NCI-H2227 (cell line): Measurements from ENCODE around the gene RFX7.
"Not testable (repeated sequence)": the region's sequence is repeated elsewhere in the genome, so short reads cannot be mapped to it uniquely, and the experiment has no call there.

Source experiments
- DNase-seq: peaks from one replicate; lab custom pipeline; 2025; ENCODE audit not compliant: unreplicated experiment; lab: John Stamatoyannopoulos, UW

RFX7 gene

GRCh38 chr15:56207711-56208110, 36.0 kb downstream of the RFX7 start:
- DNase-seq = no peak

DNA sequence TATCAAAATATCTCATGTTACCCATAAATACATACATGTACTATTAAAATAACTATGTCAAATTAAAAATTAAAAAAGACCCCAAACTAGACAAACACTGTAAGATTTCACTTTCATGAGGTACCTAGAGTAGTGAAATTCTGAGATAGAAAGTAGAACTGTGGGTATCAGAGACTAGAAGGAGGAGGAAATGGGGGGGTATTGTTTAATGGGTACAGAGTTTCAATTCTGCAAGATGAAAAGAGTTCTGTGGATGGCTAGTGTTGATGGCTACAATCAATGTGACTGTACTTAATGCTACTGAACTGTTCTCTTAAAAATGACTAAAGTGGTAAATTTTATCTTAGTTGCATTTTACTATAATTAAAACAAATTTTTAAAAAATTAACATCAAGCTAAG, 36.6 kb downstream of the RFX7 start:
- DNase-seq = no peak

DNA sequence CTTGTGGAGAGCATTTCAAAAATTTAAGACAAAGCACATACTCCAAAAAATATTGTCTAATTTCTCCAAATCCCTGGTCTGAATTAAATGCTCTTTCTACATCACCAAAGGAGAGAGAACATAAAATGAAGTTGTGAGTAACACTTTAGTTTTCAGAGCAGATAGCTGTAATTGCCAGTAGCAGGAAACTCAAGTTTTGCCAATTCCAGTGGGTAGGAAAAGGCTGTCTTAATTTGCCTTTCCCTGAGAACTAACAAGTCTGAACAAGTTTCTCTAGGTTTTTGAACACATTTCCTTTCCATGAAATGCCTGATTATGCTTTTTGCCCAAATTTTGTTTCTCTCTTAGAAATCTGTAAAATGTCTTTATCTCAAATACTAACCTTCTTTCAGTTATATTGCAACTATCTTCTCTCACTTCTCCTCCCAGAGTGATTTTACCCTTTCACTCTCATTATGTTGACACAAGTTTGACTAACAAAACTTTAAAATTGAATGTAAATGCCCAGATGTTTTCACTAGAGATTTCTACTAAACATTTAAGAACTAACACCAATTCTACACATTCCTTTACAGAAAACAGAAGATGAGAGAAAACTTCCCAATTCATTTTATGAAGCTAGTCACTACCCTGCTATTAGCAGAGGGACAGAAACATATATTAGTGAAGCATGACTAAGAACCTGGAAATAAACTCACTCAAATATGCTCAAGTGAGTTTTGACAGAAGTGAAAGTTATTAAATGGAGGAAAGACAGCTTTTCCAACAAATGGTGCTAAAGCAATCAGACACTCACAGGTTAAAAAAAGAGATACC, 38.4 kb downstream of the RFX7 start:
- no peak for DNase-seq

- not testable (repeated sequence) for DNase-seq
These were observed 40.3 kb downstream of the RFX7 start for GRCh38 chr15:56203312-56203922.

DNA sequence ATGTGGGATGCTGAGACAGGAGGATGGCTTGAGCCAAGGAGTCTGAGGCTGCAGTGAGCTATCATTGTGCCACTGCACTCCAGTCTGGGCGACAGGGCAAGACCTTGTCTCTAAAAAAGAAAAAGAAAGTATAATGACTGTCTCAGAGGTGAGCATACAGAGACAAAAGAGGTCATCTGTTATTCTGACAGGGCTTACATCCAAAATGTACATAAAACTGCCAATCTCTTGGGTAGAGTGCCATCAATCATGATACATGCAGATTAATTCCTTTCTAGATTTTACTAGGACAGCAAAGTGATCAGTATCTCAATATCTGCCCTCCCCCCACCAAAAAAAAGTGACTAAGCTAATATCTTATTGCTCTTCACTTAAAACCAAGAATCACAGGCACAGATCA, 41.0 kb downstream of the RFX7 start:
- DNase-seq = no peak

DNA sequence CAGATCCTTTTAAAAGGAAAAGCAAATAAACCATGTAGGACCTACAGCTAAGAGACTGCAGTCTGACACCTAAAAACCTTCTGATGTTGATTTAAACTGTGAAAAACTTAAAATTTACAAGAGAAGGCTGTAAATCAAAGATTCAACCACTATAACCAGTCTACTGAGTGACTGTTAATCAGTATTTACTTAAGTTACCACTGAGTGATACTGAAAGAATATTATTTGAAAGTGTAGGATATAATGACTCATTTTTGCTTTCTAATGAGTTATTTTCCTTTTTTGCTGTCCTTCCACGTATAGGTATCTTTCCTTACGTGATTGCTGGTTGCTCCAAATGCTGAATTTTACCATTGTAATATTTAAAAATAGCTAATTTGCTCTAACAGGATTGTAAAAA, 44.6 kb downstream of the RFX7 start:
- DNase-seq = no peak

GRCh38 chr15:56194035-56194434, 49.6 kb downstream of the RFX7 start:
- no peak for DNase-seq

DNA sequence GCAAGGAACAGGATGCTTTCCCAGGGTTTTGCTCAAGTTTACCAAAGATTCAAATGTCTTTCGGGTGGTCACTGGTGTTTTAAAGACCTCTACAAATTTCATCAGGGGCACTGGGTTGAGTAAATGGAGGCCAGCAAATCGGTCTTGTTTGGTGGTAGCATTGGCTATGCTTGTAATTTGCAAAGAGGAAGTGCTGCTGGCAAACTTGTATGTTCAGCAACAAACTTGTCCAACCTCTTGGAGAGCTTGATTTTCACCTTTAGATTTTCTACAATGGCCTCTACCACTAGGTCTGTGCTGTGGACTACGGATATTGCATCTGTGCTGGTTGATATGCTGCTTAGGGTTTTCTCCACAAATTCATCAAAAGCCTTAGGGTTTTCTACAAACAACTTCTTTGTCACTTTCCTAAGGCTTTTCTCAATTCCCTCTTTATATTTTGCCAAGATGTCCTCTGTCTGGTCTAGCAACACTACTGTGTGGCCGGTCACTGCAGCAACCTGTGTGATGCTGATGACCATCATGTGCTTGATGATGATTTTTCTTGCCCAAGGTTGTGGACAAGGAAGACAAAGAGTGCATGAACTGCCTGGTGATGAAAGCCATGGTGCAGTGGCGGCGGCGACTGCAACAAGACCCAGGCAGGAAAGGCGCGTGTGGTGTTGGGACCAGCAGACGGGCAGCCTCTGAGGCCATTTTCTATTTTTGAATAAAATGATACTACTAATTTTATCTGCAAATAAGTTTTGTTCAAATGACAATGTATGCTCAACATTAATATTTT, 50.8 kb downstream of the RFX7 start:
- no peak for DNase-seq

- no peak for DNase-seq
These were observed 56.0 kb downstream of the RFX7 start for GRCh38 chr15:56187665-56188064.

- DNase-seq = no peak
These were observed 57.7 kb downstream of the RFX7 start for GRCh38 chr15:56185980-56186379.

DNA sequence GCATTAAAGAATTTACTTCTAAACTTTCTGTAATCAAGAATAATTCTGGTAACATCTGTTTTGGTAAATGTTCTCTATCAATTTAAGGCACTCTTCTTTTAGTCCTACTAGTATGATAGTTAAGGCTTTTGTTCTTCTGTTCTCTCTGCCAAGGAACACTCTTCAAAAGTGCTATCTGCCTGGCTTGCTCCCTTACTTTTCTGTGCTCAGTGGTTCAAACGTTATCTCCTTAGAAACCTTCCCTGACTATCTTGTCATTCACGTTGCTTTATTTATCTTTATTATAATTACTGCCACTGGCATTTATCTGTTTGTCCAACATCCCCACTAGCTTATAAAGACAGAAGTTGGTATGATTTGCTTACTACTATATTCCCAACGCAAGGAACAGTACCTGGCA, 59.2 kb downstream of the RFX7 start:
- no peak for DNase-seq

DNA sequence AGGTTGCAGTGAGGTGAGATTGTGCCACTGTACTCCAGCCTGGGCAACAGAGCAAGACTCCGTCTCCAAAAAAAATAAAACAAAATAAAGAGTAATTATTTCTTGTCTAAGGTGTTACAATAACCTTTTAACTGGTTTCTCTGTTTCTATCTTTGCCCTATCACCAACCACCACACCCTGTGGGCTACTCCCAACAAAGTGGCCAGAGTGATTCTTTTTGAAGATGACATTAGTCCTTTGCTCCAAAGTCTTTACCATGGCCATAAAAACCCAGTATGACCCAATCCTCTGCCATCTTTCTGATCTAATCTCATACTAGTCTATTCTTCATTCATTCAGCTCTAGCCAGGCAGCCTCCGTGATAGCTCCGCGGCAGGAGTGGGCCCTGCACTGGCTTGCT, 62.8 kb downstream of the RFX7 start:
- no peak for DNase-seq

- no peak for DNase-seq
These were observed 66.7 kb downstream of the RFX7 start for GRCh38 chr15:56176996-56177395.

GRCh38 chr15:56175788-56176187, 67.9 kb downstream of the RFX7 start:
- no peak for DNase-seq

- no peak for DNase-seq
These were observed 69.0 kb downstream of the RFX7 start for GRCh38 chr15:56174649-56175048.

DNA sequence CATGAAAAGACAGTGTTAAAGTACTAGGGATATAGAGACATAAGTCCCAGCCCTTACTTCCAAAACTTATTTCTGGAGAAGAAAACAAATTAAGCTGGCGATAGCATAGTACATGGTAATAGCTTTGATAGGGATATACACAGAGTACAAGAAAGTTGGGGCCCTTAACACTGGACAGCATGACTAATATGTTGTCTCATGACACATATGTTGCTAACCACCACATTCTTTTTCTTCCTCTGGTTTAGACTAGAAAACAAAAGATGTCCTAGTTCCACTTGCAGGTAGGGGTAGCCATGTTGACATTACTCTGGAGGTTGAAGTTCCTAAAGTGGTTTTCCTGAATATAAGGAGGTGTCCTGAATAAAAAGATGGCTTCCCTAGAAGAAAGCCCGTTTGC, 75.3 kb downstream of the RFX7 start:
- no peak for DNase-seq

GRCh38 chr15:56165234-56165633, 78.4 kb downstream of the RFX7 start:
- DNase-seq = no peak

GRCh38 chr15:56160966-56161365, 82.7 kb downstream of the RFX7 start:
- DNase-seq = no peak

- DNase-seq = no peak
These were observed 86.8 kb downstream of the RFX7 start for GRCh38 chr15:56156877-56157276.

GRCh38 chr15:56155278-56155677, 88.4 kb downstream of the RFX7 start:
- not testable (repeated sequence) for DNase-seq

GRCh38 chr15:56154768-56155167, 88.9 kb downstream of the RFX7 start:
- not testable (repeated sequence) for DNase-seq

- DNase-seq = no peak
These were observed 93.5 kb downstream of the RFX7 start for GRCh38 chr15:56150204-56150603.
